LHCN-M2 (cell line): ENCODE results near the gene GRAMD1A. TPM values are rescaled to one million over a fixed set of nuclear protein-coding genes. Genes with fewer than 3 reads are reported as not detected.
"Not testable (repeated sequence)": the region's sequence is repeated elsewhere in the genome, so short reads cannot be mapped to it uniquely, and the experiment has no call there.

Experiments
- DNase-seq: peaks from one replicate; pipeline ENCODE4 v3.0.0-alpha.2; 2012; ENCODE audit warnings: low read depth
- total RNA-seq: library from RNA; depleted of rRNA; stranded (reverse); fragments of >200 nt; gene quantifications from 2 replicates; pipeline ENCODE4 v1.2.3, GENCODE V29; 2014

GRAMD1A gene
- total RNA-seq, 1 experiment from 2014 or later, result 22.5 TPM

DNA sequence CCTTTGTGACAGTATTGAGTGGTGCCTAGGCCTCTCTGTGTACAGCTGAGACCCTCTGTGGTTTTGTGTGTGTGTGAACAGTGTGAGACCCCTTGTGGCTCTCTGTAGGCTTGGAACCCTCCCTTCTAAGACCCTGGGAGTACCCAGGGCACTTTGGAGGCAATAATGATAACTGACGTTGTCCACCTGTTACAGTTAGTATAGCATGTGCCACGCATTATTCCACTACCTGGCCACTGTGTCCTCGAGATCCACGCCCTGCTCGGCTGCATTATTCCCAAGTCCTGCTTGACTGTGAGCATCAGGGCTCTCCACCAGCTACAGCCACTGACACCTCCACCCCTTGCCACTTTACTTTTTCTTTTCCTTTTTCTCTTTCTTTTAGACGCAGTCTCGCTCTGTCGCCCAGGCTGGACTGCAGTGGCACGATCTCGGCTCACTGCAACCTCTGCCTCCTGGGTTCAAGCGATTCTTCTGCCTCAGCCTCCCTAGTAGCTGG, 2.0 kb downstream of the GRAMD1A start:
- DNase-seq, result no peak

DNA sequence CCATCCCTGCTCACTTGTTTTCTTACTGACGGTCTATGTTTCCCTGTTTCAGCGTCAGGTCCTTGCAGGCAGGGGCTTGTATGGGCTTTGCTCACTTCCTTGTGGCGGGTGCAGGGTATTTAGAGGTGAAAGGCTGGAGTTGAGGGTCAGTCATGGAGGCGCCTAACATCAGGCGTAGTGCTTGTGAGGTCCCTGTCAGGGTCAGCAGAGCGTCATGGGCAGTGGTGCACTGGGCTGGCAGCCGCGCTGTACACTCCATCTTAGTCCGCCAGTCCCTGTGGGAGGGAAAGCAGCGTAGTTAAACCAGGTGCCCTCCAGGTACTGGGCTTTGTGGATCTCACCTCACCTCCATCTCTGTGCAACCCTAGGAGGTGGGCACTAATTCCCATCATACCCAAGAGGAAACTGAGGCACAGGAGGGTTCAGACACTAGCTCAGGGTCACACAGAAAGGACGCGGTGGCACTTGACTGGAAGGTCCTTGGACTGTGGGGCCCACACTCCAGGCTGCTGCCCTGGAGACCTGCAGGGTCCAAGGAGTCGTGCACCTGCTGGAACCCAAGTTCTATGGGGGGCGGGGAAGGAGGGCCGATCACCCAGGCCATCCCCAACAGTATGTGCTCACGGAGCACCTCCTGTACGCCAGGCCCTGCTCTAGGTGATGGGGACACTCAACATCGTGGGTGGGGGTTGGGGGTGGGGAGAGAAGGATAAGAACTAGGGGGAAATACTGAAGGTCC, 4.6 kb downstream of the GRAMD1A start:
- DNase-seq, result no peak

DNA sequence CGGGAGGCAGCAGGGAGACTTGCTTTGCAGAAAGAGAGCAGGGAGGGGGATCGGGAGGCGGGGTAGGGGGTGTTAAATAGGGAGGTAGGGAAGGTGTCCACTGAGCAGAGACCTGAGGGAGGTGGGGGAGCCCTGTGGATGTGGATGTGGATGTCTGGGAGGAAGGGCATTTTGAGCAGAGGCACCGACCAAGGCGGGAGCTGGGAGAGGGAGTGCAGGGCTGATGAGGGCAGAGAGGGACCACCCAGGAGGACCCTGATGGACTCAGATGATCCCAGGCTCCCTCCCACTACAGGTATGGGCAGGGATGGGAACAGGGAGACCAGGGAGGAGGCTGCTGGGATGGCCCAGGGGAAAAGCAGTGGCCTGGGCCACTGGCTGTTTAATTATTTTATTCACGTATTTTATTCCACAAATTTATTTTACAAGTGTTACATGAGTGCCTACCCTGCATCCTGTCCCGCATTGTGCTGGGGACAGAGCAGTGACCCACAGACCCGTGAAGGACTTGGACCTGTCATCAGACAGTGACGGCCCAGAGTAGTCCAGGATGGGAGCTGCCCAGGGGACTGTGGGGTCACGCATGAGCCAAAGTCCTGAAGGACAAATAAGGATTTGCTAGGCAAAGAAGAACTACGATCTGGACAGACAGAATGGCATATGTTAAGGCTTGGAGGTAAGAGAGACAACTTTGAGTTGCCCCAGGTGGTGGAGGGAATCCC, 5.3 kb downstream of the GRAMD1A start:
- no peak for DNase-seq

DNA sequence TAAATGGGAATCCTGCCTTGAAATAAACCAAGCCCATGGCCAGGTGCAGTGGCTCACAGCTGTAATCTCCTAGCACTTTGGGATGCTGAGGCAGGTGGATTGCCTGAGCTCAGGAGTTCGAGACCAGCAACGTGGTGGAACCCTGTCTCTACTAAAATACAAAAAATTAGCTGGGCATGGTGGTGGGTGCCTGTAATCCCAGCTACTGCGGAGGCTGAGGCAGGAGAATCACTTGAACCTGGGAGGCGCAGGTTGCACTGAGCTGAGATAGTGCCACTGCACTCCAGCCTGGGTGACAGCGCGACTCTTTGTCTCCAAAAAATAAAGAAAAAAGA, 5.9 kb downstream of the GRAMD1A start:
- not testable (repeated sequence) for DNase-seq

DNA sequence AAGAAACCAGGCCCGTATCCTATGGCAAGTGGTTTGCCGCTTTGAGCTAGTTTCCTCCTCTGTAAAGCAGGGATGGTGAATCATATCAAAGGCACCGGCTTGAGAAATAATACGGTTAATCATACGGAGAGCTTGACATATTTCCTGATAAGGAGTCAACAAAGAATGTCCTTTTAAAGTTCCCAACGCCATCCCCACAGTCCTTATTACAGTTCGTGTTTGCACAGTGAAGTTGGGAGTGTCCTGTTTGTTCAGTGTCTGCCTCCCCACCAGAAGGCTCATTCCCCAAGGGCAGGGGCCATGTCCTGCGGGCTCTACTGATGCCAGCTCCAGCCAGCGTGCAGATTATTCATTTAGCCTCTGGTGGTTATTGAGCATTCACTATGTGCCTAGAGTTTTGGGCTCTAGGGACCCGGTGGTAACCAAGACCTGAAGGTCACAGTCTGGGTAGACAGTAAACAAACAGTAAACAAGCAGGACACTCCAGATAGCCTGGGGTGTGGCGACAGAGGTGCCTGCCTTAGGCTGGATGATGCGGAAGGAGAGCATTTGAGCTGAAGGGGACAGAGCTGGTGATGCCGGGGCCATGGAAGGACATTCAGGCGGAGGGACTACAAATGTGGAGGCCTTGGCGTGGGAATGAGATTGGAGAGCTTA, 6.3 kb downstream of the GRAMD1A start:
- DNase-seq, result peak; percentile 29

DNA sequence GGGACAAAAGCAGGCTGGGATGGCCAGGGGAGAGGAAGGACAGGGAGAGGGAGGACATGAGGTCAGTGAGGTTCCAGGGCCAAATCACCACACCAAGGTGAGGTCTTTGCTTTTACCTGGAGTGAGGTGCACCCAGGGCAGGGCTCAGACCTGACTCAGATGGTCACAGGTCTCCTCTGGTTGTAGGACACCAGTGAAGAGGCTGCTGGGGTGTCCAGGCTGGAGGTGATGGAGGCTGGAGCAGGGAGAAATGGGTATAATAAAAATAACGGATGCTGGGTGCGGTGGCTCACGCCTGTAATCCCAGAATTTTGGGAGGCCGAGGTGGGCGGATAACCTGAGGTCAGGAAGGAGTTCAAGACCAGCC, 6.9 kb downstream of the GRAMD1A start:
- no peak for DNase-seq

DNA sequence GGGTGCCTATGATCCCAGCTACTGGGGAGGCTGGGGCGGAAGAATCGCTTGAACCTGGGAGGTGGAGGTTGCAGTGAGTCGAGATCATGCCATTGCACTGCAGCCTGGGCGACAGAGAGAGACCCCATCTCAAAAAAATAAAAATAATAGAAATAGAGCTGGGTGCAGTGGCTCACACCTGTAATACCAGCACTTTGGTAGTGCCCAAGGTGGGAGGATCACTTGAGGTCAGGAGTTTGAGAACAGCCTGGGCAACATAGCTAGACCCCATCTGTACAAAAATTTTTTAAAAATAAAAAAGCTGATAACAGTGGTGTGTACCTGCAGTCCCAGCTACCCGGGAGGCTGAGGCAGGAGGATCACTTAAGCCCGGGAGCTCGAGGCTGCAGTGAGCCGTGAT, 7.3 kb downstream of the GRAMD1A start:
- DNase-seq, result not testable (repeated sequence)

DNA sequence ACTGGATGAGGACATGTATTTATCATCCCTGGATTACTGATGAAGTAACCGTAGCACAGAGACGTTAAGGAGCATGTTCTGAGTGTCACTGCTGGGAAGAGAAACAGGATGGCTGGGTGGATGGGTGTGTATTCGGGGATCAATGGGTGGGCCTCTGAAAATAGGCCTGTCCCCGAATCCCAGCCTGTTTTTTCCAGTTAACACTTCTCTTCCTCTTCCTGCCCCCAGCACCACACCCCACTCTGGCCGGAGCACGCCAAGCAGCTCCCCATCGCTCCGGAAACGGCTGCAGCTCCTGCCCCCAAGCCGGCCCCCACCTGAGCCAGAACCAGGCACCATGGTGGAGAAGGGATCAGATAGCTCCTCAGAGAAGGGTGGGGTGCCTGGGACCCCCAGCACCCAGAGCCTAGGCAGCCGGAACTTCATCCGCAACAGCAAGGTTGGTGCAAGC, 8.8 kb downstream of the GRAMD1A start:
- DNase-seq, result no peak

DNA sequence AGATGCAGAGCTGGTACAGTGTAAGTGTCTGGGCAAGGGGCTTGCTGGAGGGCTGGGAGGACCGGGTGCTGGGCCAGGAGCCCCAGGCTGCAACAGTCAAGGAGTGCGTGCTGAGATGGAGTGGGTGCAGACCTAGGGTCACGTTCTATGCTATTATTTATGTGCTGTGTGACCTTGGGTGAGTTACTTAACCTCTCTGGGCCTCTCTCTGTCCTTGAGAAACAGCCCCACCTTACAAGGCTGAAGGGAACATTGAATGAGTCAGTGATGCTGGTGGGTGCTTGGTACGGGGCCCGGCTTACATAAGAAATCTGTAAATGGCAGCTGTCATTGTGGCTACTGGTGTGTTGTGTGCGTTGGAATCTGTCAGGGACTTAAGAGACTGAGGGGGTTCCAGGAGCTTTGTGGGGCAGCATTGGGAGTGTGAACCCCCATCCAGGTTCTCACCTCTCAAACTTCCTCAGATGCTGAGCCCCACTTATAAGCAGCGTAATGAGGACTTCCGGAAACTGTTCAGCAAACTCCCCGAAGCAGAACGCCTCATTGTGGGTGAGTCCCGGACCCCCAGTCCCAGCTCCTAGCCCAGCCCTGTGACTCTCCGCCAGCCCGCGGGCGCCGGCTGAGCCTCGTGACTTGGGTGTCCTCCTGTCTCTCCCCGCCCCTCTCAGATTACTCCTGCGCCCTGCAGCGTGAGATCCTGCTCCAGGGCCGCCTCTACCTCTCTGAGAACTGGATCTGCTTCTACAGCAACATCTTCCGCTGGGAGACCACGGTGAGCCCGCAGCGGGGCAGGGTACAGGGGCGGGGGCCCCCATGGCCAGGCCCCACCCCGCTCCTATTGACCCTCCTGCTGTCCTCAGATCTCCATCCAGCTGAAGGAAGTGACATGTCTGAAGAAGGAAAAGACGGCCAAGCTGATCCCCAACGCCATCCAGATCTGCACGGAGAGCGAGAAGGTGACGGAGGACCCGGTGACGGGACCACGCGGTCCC, 9.6 kb downstream of the GRAMD1A start:
- no peak for DNase-seq

DNA sequence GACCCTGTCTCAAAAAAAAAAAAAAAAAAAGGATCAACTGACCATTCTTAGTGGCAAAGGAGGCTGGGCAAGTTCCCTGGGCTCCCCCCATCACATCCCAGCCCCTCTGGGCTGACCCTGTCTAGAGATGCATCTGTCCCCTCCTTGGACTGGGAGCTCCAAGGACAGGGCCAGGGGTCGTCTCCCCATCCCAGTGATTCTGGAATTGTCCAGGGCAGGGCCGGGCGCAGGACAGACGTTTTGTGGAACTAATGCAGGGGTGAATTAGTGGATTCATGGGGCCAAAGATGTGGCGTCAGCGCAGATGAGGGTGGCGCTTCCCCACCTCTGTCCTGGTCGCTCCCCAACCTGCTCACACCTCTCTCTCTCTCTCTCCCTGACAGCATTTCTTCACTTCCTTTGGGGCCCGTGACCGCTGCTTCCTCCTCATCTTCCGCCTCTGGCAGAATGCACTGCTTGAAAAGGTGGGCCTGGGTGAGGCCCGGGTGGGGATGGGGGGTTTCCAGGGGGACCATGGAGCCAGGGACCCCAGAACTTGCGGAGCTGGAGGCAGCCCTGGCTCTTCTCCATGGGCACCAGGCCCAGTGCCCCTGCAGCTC, 11.1 kb downstream of the GRAMD1A start:
- DNase-seq, result no peak

DNA sequence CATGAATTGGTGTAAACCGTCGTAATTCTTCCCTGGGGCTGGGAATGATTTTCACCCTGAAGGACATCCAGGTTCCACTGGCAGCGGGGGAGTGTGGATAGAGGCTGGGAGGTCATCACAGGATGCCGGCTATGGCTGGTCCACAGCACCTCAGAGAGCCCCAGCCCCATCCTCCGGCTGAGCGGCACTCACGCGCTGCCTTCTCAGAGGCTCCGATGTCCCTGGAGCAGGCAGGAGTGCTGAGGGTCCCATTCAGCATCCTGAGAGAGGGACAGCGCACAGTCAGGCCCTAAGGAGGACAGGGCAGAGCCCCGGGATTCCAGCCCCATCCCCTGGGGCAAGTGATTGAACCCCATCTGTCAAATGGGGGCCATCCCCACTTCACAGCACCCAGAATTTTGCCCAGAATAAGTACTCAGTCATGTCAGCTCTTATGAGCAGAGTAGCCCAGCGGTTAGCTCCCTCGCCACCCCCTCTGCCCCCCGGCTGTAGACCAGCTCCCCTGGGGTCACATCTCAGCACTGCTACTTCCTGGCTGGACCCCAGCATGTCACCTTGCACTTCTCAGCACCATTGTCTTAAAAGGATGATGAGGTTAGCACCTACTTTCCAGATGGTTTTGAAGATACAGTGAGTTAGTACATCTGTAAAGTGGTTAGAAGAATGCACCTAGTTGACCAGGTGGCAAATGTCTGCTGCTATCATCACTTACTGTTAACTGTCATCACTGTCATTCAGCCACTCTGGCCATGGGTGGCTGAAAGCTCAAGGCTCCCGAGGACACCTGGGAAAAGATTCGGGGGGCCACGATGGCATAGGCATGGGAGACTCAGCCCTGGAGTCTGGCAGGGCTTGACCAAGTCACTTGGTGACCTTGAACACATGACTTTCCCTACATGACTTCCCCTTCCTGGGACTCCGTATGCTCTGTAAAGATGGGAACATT, 11.9 kb downstream of the GRAMD1A start:
- DNase-seq, result no peak

DNA sequence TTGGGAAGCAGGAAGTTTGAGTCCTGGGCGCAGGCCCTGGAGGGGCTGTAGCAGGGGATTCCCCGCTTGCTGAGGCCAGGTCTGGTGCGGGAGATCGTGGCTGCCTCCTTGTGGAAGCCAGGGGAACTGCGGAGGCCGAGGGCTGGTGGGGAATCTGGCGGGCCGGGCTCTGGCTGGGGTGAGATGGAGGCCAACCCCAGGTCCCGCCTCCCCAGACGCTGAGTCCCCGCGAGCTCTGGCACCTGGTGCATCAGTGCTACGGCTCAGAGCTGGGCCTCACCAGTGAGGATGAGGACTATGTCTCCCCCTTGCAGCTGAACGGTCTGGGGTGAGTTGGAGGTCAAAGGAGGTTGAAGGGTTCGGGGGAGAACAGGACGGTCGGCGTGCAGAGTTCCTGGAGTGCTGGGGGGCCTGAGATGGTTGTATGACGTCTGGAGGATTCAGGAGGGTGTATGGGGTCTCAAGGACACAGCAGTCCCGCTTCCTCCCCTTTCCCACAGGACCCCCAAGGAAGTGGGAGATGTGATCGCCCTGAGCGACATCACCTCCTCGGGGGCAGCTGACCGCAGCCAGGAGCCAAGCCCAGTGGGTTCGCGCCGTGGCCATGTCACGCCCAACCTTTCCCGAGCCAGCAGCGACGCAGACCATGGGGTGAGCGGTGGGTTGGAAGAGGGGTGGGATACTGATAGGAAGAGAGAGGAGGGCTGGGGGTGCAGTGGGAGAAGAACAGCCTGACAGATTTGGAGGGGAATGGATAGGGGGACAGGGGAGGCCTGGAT, 13.1 kb downstream of the GRAMD1A start:
- peak; percentile 29 for DNase-seq

DNA sequence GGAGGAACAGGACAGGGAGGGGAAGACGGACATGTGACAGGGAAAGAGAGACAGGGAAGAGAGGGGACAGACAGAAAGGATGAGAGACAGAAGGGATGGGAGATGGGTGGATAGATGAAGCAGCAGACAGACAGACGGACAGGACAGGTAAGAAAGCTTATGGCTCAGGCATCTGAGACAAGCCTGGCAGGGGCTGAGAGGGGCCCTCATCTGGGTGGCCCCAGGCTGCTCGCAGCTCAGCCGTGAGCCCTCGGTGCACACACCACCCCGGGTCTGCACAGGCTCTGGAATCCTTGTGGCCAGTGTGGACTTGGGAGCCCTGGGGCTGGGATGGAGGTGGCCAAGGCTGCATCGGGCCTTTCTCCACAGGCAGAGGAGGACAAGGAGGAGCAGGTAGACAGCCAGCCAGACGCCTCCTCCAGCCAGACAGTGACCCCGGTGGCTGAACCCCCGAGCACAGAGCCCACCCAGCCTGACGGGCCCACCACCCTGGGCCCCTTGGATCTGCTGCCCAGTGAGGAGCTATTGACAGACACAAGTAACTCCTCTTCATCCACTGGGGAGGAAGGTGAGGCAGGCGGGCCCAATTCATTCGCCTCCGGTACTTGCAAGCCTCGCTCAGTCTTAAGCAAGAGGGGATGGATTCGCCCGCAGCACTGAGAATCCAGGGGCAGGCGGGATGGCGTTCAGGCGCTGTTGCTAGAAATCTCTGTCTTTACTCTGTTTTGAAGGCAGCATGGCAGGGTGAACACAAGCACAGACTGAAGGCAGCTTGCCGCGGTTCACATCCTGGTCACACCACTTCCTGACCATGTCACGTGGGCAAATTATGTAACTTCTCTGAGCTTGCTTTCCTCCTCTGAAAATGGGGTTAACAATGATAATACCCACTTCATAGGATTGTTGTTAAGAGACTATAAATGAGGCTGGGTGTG, 14.0 kb downstream of the GRAMD1A start:
- no peak for DNase-seq

DNA sequence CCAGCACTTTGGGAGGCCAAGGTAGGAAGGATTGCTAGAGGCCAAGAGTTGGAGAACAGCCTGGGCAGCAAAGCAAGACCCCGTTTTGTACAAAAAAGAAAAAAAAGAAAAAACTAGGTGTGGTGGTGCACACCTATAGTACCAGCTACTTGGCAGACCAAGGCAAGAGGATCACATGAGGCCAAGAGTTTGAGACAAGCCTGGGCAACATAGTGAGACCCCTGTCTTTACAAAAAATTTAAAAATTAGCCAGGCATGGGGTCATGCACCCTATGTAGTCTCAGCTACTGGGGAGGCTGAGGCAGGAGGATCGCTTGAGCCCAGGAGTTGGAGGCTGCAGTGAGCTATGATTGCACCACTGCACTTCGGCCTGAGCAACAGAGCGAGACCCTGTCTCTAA, 14.7 kb downstream of the GRAMD1A start:
- DNase-seq, result not testable (repeated sequence)

DNA sequence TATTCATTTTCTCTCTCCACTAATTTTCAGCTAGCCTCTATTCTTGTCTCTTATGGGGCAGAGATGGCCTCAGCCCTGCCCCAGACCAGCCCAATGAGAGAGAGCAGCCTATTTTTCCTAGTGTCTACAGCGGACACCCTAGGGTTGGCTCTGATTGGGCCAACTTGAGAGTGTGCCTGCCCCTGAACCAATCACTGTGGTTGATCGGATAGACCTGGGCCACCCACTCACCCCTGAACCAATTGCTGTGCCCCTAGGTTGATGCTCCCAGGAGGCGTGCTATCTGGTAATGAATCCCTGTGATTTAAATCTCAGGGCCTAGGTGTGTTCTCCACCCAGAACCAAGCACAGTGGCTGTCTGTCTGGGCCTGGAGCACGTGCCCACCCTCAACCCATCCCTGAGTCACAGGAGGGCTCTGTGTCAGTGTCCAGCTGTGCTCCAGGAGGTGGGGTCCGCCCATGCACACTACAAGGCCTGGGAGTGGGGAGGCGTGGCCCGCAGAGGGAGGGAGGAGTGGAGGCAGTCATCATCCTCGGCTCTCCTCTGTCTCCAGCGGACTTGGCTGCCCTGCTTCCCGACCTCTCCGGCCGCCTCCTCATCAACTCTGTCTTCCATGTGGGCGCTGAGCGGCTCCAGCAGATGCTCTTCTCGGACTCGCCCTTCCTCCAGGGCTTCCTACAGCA, 15.3 kb downstream of the GRAMD1A start:
- no peak for DNase-seq

DNA sequence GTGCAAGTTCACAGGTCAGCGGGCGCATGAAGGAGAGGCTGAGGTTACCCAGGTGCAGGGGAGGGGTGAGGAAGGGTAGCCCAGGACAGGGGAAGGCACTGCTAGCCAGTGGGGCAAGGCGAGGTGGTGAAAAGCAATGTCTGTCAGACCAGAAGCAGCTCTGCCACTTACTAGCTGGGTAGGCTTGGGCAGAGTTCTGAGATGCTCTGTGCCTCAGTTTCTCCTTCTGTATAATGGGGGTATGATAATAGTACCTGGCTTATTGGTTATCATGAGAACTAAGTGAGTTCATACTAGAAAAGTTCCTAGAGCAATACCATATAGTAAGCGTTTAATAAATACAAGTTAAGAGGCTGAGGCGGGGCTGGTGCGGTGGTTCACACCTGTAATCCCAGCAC, 15.8 kb downstream of the GRAMD1A start:
- no peak for DNase-seq

DNA sequence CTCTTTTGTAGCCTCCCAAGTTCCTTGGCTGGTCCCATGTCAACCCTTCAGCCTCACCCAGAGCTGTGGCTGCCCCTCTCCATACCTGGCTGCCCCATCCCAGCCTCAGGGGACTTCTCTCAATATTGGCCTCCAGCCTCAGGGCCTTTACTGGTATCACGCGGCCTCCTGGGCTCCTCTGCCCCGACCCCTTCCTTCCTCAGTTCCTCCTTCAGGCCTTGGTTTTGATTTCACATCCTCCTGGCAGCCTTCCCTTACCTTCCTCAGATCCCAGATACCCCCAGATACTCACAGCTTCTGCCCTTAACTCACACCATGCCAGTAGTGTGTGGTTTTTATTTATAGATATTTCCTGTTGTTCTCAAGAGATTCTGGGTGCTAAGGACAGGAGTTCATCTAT, 17.4 kb downstream of the GRAMD1A start:
- no peak for DNase-seq
